Measurements from ENCODE around the gene AKAP6.

AKAP6 gene

GRCh38 chr14:32313844-32314376 is 15.2 kb upstream of the AKAP6 start:
- Histone ChIP-seq H3K36me3 (ENCODE audit: control insufficient read depth, low read depth, low read length) (no peaks in the 10 kb centered on the region), H3K9ac (ENCODE audit: low read length) (no peak overlapping the region), H3K27ac (ENCODE audit: low read length) (no peak overlapping the region), H3K9me3 (ENCODE audit: control insufficient read depth, low read depth, low read length) (no peaks in the 10 kb centered on the region), H3K4me1 (ENCODE audit: control insufficient read depth, low read depth, low read length) (no peaks in the 10 kb centered on the region), H3K27me3 (ENCODE audit: control insufficient read depth, insufficient read depth, low read length) (no peaks in the 10 kb centered on the region), H3K4me3 (ENCODE audit: low read length) (no peak overlapping the region)

GRCh38 chr14:32318087-32318795 is 10.9 kb upstream of the AKAP6 start:
- Histone ChIP-seq H3K27ac (ENCODE audit: low read length) (no peak overlapping the region), H3K27me3 (ENCODE audit: control insufficient read depth, insufficient read depth, low read length) (no peaks in the 10 kb centered on the region), H3K4me1 (ENCODE audit: control insufficient read depth, low read depth, low read length) (no peaks in the 10 kb centered on the region), H3K36me3 (ENCODE audit: control insufficient read depth, low read depth, low read length) (no peaks in the 10 kb centered on the region), H3K4me3 (ENCODE audit: low read length) (no peak overlapping the region), H3K9ac (ENCODE audit: low read length) (no peak overlapping the region), H3K9me3 (ENCODE audit: control insufficient read depth, low read depth, low read length) (no peaks in the 10 kb centered on the region)

- H3K27me3 ChIP-seq (ENCODE audit: control insufficient read depth, insufficient read depth, low read length), result no peaks in the 10 kb centered on the region
- H3K9ac ChIP-seq (ENCODE audit: low read length), result no peak overlapping the region
- H3K36me3 ChIP-seq (ENCODE audit: control insufficient read depth, low read depth, low read length), result no peaks in the 10 kb centered on the region
- no peaks in the 10 kb centered on the region for H3K9me3 ChIP-seq (ENCODE audit: control insufficient read depth, low read depth, low read length)
- no peaks in the 10 kb centered on the region for H3K4me1 ChIP-seq (ENCODE audit: control insufficient read depth, low read depth, low read length)
- H3K4me3 ChIP-seq (ENCODE audit: low read length), result no peak overlapping the region
- no peak overlapping the region for H3K27ac ChIP-seq (ENCODE audit: low read length)
These were observed 9.6 kb upstream of the AKAP6 start for GRCh38 chr14:32319368-32320049.

GRCh38 chr14:32324601-32325000 is 4.5 kb upstream of the AKAP6 start:
- Histone ChIP-seq H3K4me3 (ENCODE audit: low read length) (no peak overlapping the region), H3K9ac (ENCODE audit: low read length) (no peak overlapping the region), H3K9me3 (ENCODE audit: control insufficient read depth, low read depth, low read length) (no peaks in the 10 kb centered on the region)

GRCh38 chr14:32327255-32327961 is 1.7 kb upstream of the AKAP6 start:
- Histone ChIP-seq H3K27ac (ENCODE audit: low read length) (no peak overlapping the region), H3K27me3 (ENCODE audit: control insufficient read depth, insufficient read depth, low read length) (no peaks in the 10 kb centered on the region), H3K36me3 (ENCODE audit: control insufficient read depth, low read depth, low read length) (no peaks in the 10 kb centered on the region), H3K4me3 (ENCODE audit: low read length) (no peak overlapping the region), H3K4me1 (ENCODE audit: control insufficient read depth, low read depth, low read length) (peaks cover 5% of the 10 kb centered on the region), H3K9ac (ENCODE audit: low read length) (no peak overlapping the region), H3K9me3 (ENCODE audit: control insufficient read depth, low read depth, low read length) (no peaks in the 10 kb centered on the region)

More at GRCh38 chr14:32324601-32325000, 4.5 kb upstream of the AKAP6 start:
- Histone ChIP-seq H3K36me3 (ENCODE audit: control insufficient read depth, low read depth, low read length) (no peaks in the 10 kb centered on the region), H3K27me3 (ENCODE audit: control insufficient read depth, insufficient read depth, low read length) (no peaks in the 10 kb centered on the region), H3K27ac (ENCODE audit: low read length) (no peak overlapping the region), H3K4me1 (ENCODE audit: control insufficient read depth, low read depth, low read length) (no peaks in the 10 kb centered on the region)

GRCh38 chr14:32329690-32330285 is 690 bp downstream of the AKAP6 start:
- Histone ChIP-seq H3K27ac (ENCODE audit: low read length) (no peak overlapping the region), H3K9me3 (ENCODE audit: control insufficient read depth, low read depth, low read length) (no peaks in the 10 kb centered on the region), H3K36me3 (ENCODE audit: control insufficient read depth, low read depth, low read length) (no peaks in the 10 kb centered on the region), H3K4me1 (ENCODE audit: control insufficient read depth, low read depth, low read length) (peaks cover 5% of the 10 kb centered on the region), H3K27me3 (ENCODE audit: control insufficient read depth, insufficient read depth, low read length) (no peaks in the 10 kb centered on the region), H3K4me3 (ENCODE audit: low read length) (no peak overlapping the region), H3K9ac (ENCODE audit: low read length) (no peak overlapping the region)

GRCh38 chr14:32330351-32331111 is 1.4 kb downstream of the AKAP6 start:
- no peak overlapping the region for H3K9ac ChIP-seq (ENCODE audit: low read length)

GRCh38 chr14:32331206-32331605 is 2.1 kb downstream of the AKAP6 start:
- Histone ChIP-seq H3K27me3 (ENCODE audit: control insufficient read depth, insufficient read depth, low read length) (no peaks in the 10 kb centered on the region), H3K4me3 (ENCODE audit: low read length) (no peak overlapping the region), H3K27ac (ENCODE audit: low read length) (no peak overlapping the region), H3K36me3 (ENCODE audit: control insufficient read depth, low read depth, low read length) (no peaks in the 10 kb centered on the region), H3K4me1 (ENCODE audit: control insufficient read depth, low read depth, low read length) (peaks cover 11% of the 10 kb centered on the region), H3K9me3 (ENCODE audit: control insufficient read depth, low read depth, low read length) (no peaks in the 10 kb centered on the region), H3K9ac (ENCODE audit: low read length) (no peak overlapping the region)

More at GRCh38 chr14:32330351-32331111, 1.4 kb downstream of the AKAP6 start:
- Histone ChIP-seq H3K36me3 (ENCODE audit: control insufficient read depth, low read depth, low read length) (no peaks in the 10 kb centered on the region), H3K4me1 (ENCODE audit: control insufficient read depth, low read depth, low read length) (peaks cover 11% of the 10 kb centered on the region), H3K9me3 (ENCODE audit: control insufficient read depth, low read depth, low read length) (no peaks in the 10 kb centered on the region), H3K27me3 (ENCODE audit: control insufficient read depth, insufficient read depth, low read length) (no peaks in the 10 kb centered on the region), H3K27ac (ENCODE audit: low read length) (no peak overlapping the region), H3K4me3 (ENCODE audit: low read length) (no peak overlapping the region)

GRCh38 chr14:32332415-32333316 is 3.6 kb downstream of the AKAP6 start:
- no peak overlapping the region for H3K4me3 ChIP-seq (ENCODE audit: low read length)
- H3K9me3 ChIP-seq (ENCODE audit: control insufficient read depth, low read depth, low read length), result no peaks in the 10 kb centered on the region
- H3K27ac ChIP-seq (ENCODE audit: low read length), result no peak overlapping the region
- H3K27me3 ChIP-seq (ENCODE audit: control insufficient read depth, insufficient read depth, low read length), result no peaks in the 10 kb centered on the region
- H3K36me3 ChIP-seq (ENCODE audit: control insufficient read depth, low read depth, low read length), result no peaks in the 10 kb centered on the region
- peaks cover 15% of the 10 kb centered on the region for H3K4me1 ChIP-seq (ENCODE audit: control insufficient read depth, low read depth, low read length)
- H3K9ac ChIP-seq (ENCODE audit: low read length), result no peak overlapping the region

- Histone ChIP-seq H3K36me3 (ENCODE audit: control insufficient read depth, low read depth, low read length) (no peaks in the 10 kb centered on the region), H3K9me3 (ENCODE audit: control insufficient read depth, low read depth, low read length) (no peaks in the 10 kb centered on the region), H3K9ac (ENCODE audit: low read length) (no peak overlapping the region), H3K27me3 (ENCODE audit: control insufficient read depth, insufficient read depth, low read length) (no peaks in the 10 kb centered on the region), H3K4me1 (ENCODE audit: control insufficient read depth, low read depth, low read length) (peaks cover 10% of the 10 kb centered on the region), H3K27ac (ENCODE audit: low read length) (no peak overlapping the region), H3K4me3 (ENCODE audit: low read length) (no peak overlapping the region)
These were observed 7.6 kb downstream of the AKAP6 start for GRCh38 chr14:32336702-32337101.

Measured in iPS-18a (cell line).